K562 (cell line): ENCODE results near the gene MDK. TPM values are rescaled to one million over a fixed set of nuclear protein-coding genes. Genes with fewer than 3 reads are reported as not detected.
A peak's percentile ranks its signal among the peaks of the same experiment; 100 is the strongest.

Experiments
- ATAC-seq: fragments of 200-7000 bp; cut with Tn5 transposase; 3 replicates; pipeline ENCODE4 v1.9.1; 2020; ENCODE audit warnings: moderate library complexity
- BruUV-seq: library from RNA; stranded (reverse); fragments of 400-500 nt; replicated peaks from 2 replicates; lab custom pipeline; 2021; lab: Mats Ljungman, UMichigan
- CTCF ChIA-PET: fragments of 300-600 bp; formaldehyde crosslinking; extraction: SDS; loops from one replicate; lab custom pipeline; 2021; ENCODE audit warnings: low intra/inter-chr PET ratio; lab: Yijun Ruan, JAX
- POLR2A ChIA-PET: fragments of 300-600, 350-650 bp; sonication (Branson Sonifier 250); formaldehyde crosslinking; extraction: SDS; loops from one replicate; lab custom pipeline; 2021; ENCODE audit warnings: antibody characterized with exemption, inconsistent platforms; lab: Yijun Ruan, JAX
- DNase-seq, 4 experiments: peaks; one replicate each; pipeline versions ENCODE4 v3.0.0 to v3.0.0-alpha.2; 2011 to 2018; ENCODE audit warnings: low spot score in 3 of 4, mixed read lengths in 3 of 4; ENCODE audit errors: extremely low read depth in 1 of 4
- FAIRE-seq: peaks from 2 replicates; lab custom pipeline; 2011; peaks lifted over from hg19 to GRCh38; lab: Jason Lieb, UNC
- H2AFZ ChIP-seq: 2 replicates; pipeline ENCODE4 v1.6.0; 2011; ENCODE audit warnings: low read depth, low read length, control low read depth, inconsistent platforms
- H3K27ac ChIP-seq: fragments of 200-600 bp; 3 replicates; pipeline ENCODE4 v1.8.0; 2011; ENCODE audit warnings: low read depth, mild to moderate bottlenecking, control low read depth, inconsistent platforms, low read length, moderate library complexity, mixed read lengths; ENCODE audit errors: extremely low read depth
- H3K27me3 ChIP-seq, 2 experiments: fragments of 300-600 bp in 1 of 2; 2 replicates in 1 of 2; 3 replicates in 1 of 2; pipeline versions ENCODE4 v1.6.0 to v1.8.0; 2011; ENCODE audit warnings: inconsistent platforms in 2 of 2, low read length in 2 of 2, mild to moderate bottlenecking in 1 of 2, mixed read lengths in 1 of 2, moderate library complexity in 1 of 2; ENCODE audit not compliant: control insufficient read depth in 2 of 2, insufficient read depth in 2 of 2
- H3K36me3 ChIP-seq: fragments of 300-600 bp; 3 replicates; pipeline ENCODE4 v1.8.0; 2011; ENCODE audit warnings: mild to moderate bottlenecking, low read length, inconsistent platforms; ENCODE audit not compliant: control insufficient read depth, insufficient read depth
- H3K4me1 ChIP-seq, 2 experiments: fragments of 200-600 bp in 1 of 2; replicated peaks in 1 of 2; 2 replicates in 1 of 2; 3 replicates in 1 of 2; pipeline versions ENCODE4 v1.5.1 to v1.8.0; 2011; ENCODE audit warnings: inconsistent platforms in 2 of 2, low read length in 2 of 2, mild to moderate bottlenecking in 1 of 2, mixed read lengths in 1 of 2, moderate library complexity in 1 of 2; ENCODE audit not compliant: control insufficient read depth in 2 of 2, insufficient read depth in 2 of 2
- H3K4me2 ChIP-seq: 2 replicates; pipeline ENCODE4 v1.6.1; 2011; ENCODE audit warnings: low read length, control low read depth, inconsistent platforms, mixed read lengths; ENCODE audit not compliant: insufficient read depth
- H3K4me3 ChIP-seq: fragments of 200-600 bp; sonication (generic), shearing (Covaris generic); 2 replicates; pipeline ENCODE4 v1.5.1; 2016; ENCODE audit warnings: control low read depth, inconsistent platforms
- H3K79me2 ChIP-seq: fragments of 200-600 bp; 3 replicates; pipeline ENCODE4 v1.8.0; 2011; ENCODE audit warnings: low read length, inconsistent platforms; ENCODE audit not compliant: control insufficient read depth, insufficient read depth
- H3K9ac ChIP-seq, 2 experiments: 2 replicates each; pipeline versions ENCODE4 v1.6.0 to v1.6.1; 2011; ENCODE audit warnings: low read depth in 2 of 2, low read length in 2 of 2, control low read depth in 1 of 2, inconsistent platforms in 1 of 2, mild to moderate bottlenecking in 1 of 2, mixed read lengths in 1 of 2; ENCODE audit not compliant: insufficient read depth in 1 of 2
- H3K9me1 ChIP-seq: one replicate; pipeline ENCODE4 v1.6.0; 2011; ENCODE audit warnings: inconsistent platforms, mild to moderate bottlenecking, low read length, moderate library complexity; ENCODE audit not compliant: control insufficient read depth, insufficient read depth
- H3K9me3 ChIP-seq: replicated peaks from 2 replicates; pipeline ENCODE4 v1.5.1; 2011; ENCODE audit warnings: low read depth, low read length, inconsistent platforms; ENCODE audit not compliant: control insufficient read depth, insufficient read depth
- H4K20me1 ChIP-seq: replicated peaks from 2 replicates; pipeline ENCODE4 v1.6.1; 2011; ENCODE audit warnings: low read length, inconsistent platforms, mixed read lengths; ENCODE audit not compliant: control insufficient read depth, insufficient read depth
- EP300 ChIP-seq: IDR thresholded peaks from 2 replicates; pipeline ENCODE4 v1.6.1; 2012; ENCODE audit warnings: low read length, improper control_type of control experiment
- HDAC3 ChIP-seq: fragments of 450-650 bp; IDR thresholded peaks from 2 replicates; pipeline ENCODE4 v1.6.1; 2018; ENCODE audit warnings: borderline replicate concordance, mild to moderate bottlenecking, moderate library complexity; ENCODE audit not compliant: partially characterized antibody
- HIVEP1 ChIP-seq: fragments of 250-450 bp; sonication (Bioruptor Pico); IDR thresholded peaks from 2 replicates; pipeline ENCODE4 v1.4.0; 2020; ENCODE audit warnings: mild to moderate bottlenecking
- HMG20A ChIP-seq: fragments of 450-650 bp; formaldehyde crosslinking; conservative IDR thresholded peaks from 2 replicates; pipeline ENCODE4 v1.4.0; 2020; ENCODE audit warnings: mild to moderate bottlenecking, mixed read lengths
- MTA1 ChIP-seq: fragments of 450-650 bp; IDR thresholded peaks from 2 replicates; pipeline ENCODE4 v1.6.1; 2017; ENCODE audit warnings: borderline replicate concordance
- POLR2AphosphoS2 ChIP-seq: IDR thresholded peaks from 2 replicates; pipeline ENCODE4 v1.6.1; 2012; ENCODE audit warnings: low read length, improper control_type of control experiment
- SMARCA5 ChIP-seq: fragments of 450-650 bp; IDR thresholded peaks from 2 replicates; pipeline ENCODE4 v1.6.1; 2016
- SMARCC2 ChIP-seq: fragments of 450-650 bp; IDR thresholded peaks from 2 replicates; pipeline ENCODE4 v1.6.1; 2017; ENCODE audit warnings: antibody characterized with exemption, moderate library complexity, mild to moderate bottlenecking, low read depth
- SMC3 ChIP-seq: conservative IDR thresholded peaks from 2 replicates; pipeline ENCODE4 v1.6.1; 2011; ENCODE audit warnings: low read depth, low read length, improper control_type of control experiment; ENCODE audit not compliant: insufficient read depth
- SNRNP70 ChIP-seq: fragments of 200-400 bp; formaldehyde crosslinking; optimal IDR thresholded peaks from 2 replicates; pipeline ENCODE3; 2017; ENCODE audit warnings: low read depth, low read length
- SRSF7 ChIP-seq: fragments of 200-400 bp; formaldehyde crosslinking; optimal IDR thresholded peaks from 2 replicates; pipeline ENCODE3; 2017; ENCODE audit warnings: mild to moderate bottlenecking, low read depth, low read length
- ZBTB40 ChIP-seq, 2 experiments: fragments of 450-650 bp in 1 of 2; sonication (generic) in 1 of 2; formaldehyde crosslinking in 1 of 2; IDR thresholded peaks; 2 replicates each; pipeline versions ENCODE4 v1.7.1 to v1.9.0; 2016 to 2022; ENCODE audit warnings: inconsistent platforms in 1 of 2, mild to moderate bottlenecking in 1 of 2, missing genetic modification reagents in 1 of 2
- ZNF77 ChIP-seq: fragments of 250-450 bp; sonication (Bioruptor Pico); IDR thresholded peaks from 2 replicates; pipeline ENCODE4 v1.5.0; 2020
- WGBS: fragments of 100-300 bp; shearing (Covaris generic); methylation state at CpG from one replicate; pipeline ENCODE4 v1.1.6; 2016; ENCODE audit warnings: low coverage, mixed read lengths; ENCODE audit not compliant: insufficient coverage; ENCODE audit errors: missing lambda C conversion rate; 5-methylcytosine and 5-hydroxymethylcytosine counted together
- in situ Hi-C: fragments of 300-500 bp; cut with MboI; formaldehyde crosslinking; loops from 4 replicates; pipeline ENCODE4 v1.15.0; 2018; ENCODE audit warnings: inconsistent platforms, mixed read lengths
- intact Hi-C: fragments of 100-400 bp; cut with micrococcal nuclease; formaldehyde crosslinking; loops from 2 replicates; pipeline ENCODE4 v1.14.2; 2022
- polyA plus RNA-seq, 8 experiments: library from polyadenylated mRNA; depleted of rRNA in 4 of 8; stranded (reverse) in 5 of 8; unstranded in 3 of 8; fragments of >200 nt; fragmentation: Nextera tagmentation in 2 of 8; fragmentation: Illumina TruSeq in 1 of 8; extraction: Ambion mirVana in 2 of 8; extraction: Trizol in 1 of 8; gene quantifications; 2 replicates each; pipeline versions ENCODE4 v1.2.1 to v1.2.3, GENCODE V29; 2011 to 2014; ENCODE audit warnings: inconsistent platforms in 1 of 8, missing spikeins in 1 of 8
- total RNA-seq, 7 experiments: library from RNA; depleted of rRNA in 6 of 7; stranded (reverse); fragments of >200 nt in 6 of 7; fragmentation: Illumina TruSeq in 2 of 7; extraction: Trizol in 2 of 7; gene quantifications; 2 replicates each; pipeline versions ENCODE4 v1.2.1 to v1.2.3, GENCODE V29; 2011 to 2021; ENCODE audit warnings: low replicate concordance in 1 of 7

MDK gene
- total and polyA plus RNA-seq, 9 of the 15 experiments (the other 6 are each of a cell fraction or from before 2014, with no cell fraction given) = 20.7 to 700 (median 350) TPM

DNA sequence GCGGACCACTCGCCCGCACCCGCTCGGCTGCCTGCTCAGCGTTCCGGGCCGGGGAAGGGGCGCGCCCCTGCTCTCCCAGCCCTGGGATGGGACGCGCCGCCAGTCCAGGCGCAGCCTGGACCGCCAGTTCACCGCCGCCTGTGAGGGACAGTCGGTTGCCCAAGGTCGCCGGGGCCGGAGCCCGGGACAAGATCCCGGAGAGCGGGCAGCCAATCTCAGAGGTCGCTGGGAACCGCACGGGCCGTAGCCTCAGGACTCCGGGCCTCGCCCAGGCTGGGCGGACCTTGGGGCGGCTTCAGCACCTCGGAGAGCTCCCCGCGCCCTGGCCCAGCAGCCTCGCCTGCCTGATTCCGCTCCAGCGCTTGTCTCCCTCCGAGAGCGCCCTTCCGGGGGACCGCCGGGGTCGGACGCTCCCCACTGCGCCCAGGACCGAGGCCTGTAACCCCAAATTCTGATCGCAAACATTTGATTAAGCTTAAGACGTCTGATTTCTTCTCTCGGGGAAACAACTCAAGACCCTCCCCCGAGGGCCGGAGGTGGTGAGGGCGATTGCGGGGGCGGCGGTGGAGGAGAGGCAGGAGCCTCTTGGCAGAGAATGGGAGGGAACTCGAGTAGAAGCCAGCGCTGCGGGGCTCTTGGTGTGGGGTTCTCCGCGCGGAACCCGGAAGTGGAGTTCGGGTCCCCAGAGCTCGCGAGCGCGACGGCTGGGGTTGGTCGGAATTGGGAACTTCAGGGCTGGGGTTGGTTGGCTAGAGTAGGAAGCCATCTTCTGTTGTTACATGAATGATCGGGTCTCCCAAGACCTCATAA, 11.2 kb downstream of the MDK start (continued):
- no peak for TF ChIP-seq POLR2AphosphoS2
- no peak for TF ChIP-seq SMARCA5
- TF ChIP-seq HIVEP1 (CRISPR knock-in tag) = no peak
- no peak for TF ChIP-seq MTA1
- no peak for TF ChIP-seq ZNF77
- TF ChIP-seq EP300 = no peak
- no peak for TF ChIP-seq HDAC3
- TF ChIP-seq HMG20A (CRISPR knock-in tag) = no peak
- 0 out of 2 replicates have a peak, but pooled peaks have one; percentile 19 for TF ChIP-seq SMC3
- TF ChIP-seq SNRNP70 = no peak

DNA sequence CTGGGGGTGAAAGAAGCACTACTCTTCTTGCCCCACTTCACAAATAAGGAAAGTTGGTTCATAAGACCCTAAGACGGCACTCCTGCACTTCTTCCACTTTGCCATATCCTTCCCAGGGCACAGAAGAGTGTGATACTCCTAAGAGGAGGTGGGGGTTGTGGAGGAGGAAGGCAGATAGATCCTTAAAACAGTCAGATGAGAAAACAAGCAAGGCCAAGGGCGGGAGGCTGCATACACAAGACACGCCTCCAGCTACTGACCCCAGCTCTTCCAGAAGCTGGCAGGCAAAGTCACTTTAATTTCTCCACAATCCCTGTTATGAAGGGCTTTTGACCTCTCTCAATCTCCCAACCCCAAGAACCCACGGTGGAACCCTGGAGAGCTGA, 11.8 kb downstream of the MDK start:
- POLR2A ChIA-PET = interaction anchor here (0.6 to 2.0 kb wide), 9 partner anchors 9 to 136 kb away, joined by 3 to 13 read pairs (median 3); no protein-coding TSS in a partner anchor
- in situ Hi-C loops = no loop called here
- TF ChIP-seq ZBTB40 (IDR thresholded peaks at IDR 0.05) (no peak), ZBTB40 (CRISPR knock-in tag; IDR thresholded peaks at IDR 0.05) (no peak), SRSF7 (no peak), SMARCC2 (no peak)

More for the DNA sequence above, 11.8 kb downstream of the MDK start:
- peak; percentile 32 for FAIRE-seq
- no peaks in the 10 kb centered on the region for H3K9me1 ChIP-seq
- H3K27ac ChIP-seq = no peak overlapping the region
- no TSS peak for BruUV-seq
- peaks cover 19 to 50% of the 10 kb centered on the region in 2 experiments for H3K4me1 ChIP-seq
- WGBS = 31% methylated on average over 4 of the region's 4 CpGs
- H3K27me3 ChIP-seq = peaks cover 0 to 11% of the 10 kb centered on the region in 2 experiments; a peak in 1 of 5 replicates
- H3K4me2 ChIP-seq = peak overlapping the region; percentile 70
- no peak overlapping the region for H3K9ac ChIP-seq
- H3K9me3 ChIP-seq = no peaks in the 10 kb centered on the region
- H4K20me1 ChIP-seq = peaks cover 16% of the 10 kb centered on the region
- no peak for DNase-seq
- intact Hi-C loops = no loop called here
- ATAC-seq = no peak
- peak overlapping the region; percentile 33; the same call in 1 of the 2 replicates for H2AFZ ChIP-seq
- CTCF ChIA-PET = no interaction called here
- H3K79me2 ChIP-seq = no peaks in the 10 kb centered on the region
- H3K36me3 ChIP-seq = peaks cover 16% of the 10 kb centered on the region; the same call in 2 of the 3 replicates
- peak overlapping the region; percentile 81; the same call in 1 of the 2 replicates for H3K4me3 ChIP-seq
